OCI-LY3 (cell line): ENCODE data around the gene GJD2.

Source experiments
- H2AFZ ChIP-seq: fragments of 200-600, 300-600 bp; shearing (Covaris generic); 2 replicates; pipeline ENCODE4 v1.6.0; 2014; ENCODE audit warnings: antibody characterized with exemption, low read depth, low read length
- H3K27ac ChIP-seq: fragments of 200-600, 300-600 bp; sonication (generic); 2 replicates; pipeline ENCODE4 v1.5.1; 2014; ENCODE audit warnings: mild to moderate bottlenecking, low read length, moderate library complexity, mixed read lengths
- H3K27me3 ChIP-seq: fragments of 200-600, 300-600 bp; sonication (generic); 2 replicates; pipeline ENCODE4 v1.6.1; 2014; ENCODE audit warnings: low read depth, low read length, mixed read lengths
- H3K36me3 ChIP-seq: fragments of 200-600, 300-600 bp; sonication (generic); replicated peaks from 2 replicates; pipeline ENCODE3; 2014; ENCODE audit warnings: low read depth, low read length, mixed read lengths
- H3K4me1 ChIP-seq: fragments of 300-600, 200-600 bp; sonication (generic); 2 replicates; pipeline ENCODE4 v1.6.1; 2014; ENCODE audit warnings: low read length, mixed read lengths
- H3K4me2 ChIP-seq: fragments of 200-600, 300-600 bp; sonication (generic); 2 replicates; pipeline ENCODE4 v1.6.1; 2014; ENCODE audit warnings: low read length, mixed read lengths
- H3K4me3 ChIP-seq: fragments of 300-600, 200-600 bp; sonication (generic); 2 replicates; pipeline ENCODE4 v1.5.1; 2014; ENCODE audit warnings: antibody characterized with exemption, mild to moderate bottlenecking, low read length, moderate library complexity
- H3K79me2 ChIP-seq: fragments of 300-600, 200-600 bp; shearing (Covaris generic); 2 replicates; pipeline ENCODE4 v1.6.1; 2014; ENCODE audit warnings: mild to moderate bottlenecking, low read length, mixed read lengths
- H3K9ac ChIP-seq: fragments of 300-600, 200-600 bp; shearing (Covaris generic); 2 replicates; pipeline ENCODE4 v1.6.0; 2014; ENCODE audit warnings: mild to moderate bottlenecking, low read length, moderate library complexity
- H3K9me3 ChIP-seq: fragments of 200-600, 300-600 bp; shearing (Covaris generic); 2 replicates; pipeline ENCODE4 v1.6.1; 2014; ENCODE audit warnings: low read length, mixed read lengths; ENCODE audit not compliant: insufficient read depth
- H4K20me1 ChIP-seq: fragments of 200-600, 300-600 bp; sonication (generic); 2 replicates; pipeline ENCODE4 v1.6.1; 2016; ENCODE audit warnings: low read length, mixed read lengths; ENCODE audit not compliant: insufficient read depth
- EZH2phosphoT487 ChIP-seq: fragments of 200-600 bp; shearing (Covaris generic); IDR thresholded peaks from 2 replicates; pipeline ENCODE4 v1.6.1; 2018; ENCODE audit warnings: antibody characterized with exemption, mixed run types, low read depth
- TF ChIP-seq, protein P1 (sequence below): fragments of 200-600, 300-600 bp; sonication (generic); IDR thresholded peaks from 2 replicates; pipeline ENCODE4 v1.5.1; 2014; ENCODE audit warnings: antibody characterized with exemption, low read length, low read depth

Gene GJD2

DNA sequence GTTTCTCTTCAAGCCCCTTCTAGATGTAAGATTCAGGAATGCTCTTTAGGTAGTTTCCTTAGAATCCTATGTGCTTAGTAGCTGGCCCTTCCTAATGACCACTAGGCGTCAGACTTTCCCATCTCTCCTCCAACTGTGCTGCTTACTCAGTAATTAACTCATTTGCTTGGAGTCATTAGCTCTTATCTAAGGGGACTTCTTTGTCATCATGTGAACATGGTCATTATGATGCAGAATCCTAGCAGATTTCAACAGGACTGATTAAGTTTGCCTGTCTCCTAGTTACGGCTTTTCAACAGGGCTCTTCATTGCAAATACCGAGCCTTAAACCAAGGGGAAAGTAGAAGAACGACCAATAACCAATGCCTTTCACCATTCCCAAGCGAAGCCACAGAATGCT lies 46.4 kb downstream of the GJD2 start:
- TF ChIP-seq, protein P1, sequence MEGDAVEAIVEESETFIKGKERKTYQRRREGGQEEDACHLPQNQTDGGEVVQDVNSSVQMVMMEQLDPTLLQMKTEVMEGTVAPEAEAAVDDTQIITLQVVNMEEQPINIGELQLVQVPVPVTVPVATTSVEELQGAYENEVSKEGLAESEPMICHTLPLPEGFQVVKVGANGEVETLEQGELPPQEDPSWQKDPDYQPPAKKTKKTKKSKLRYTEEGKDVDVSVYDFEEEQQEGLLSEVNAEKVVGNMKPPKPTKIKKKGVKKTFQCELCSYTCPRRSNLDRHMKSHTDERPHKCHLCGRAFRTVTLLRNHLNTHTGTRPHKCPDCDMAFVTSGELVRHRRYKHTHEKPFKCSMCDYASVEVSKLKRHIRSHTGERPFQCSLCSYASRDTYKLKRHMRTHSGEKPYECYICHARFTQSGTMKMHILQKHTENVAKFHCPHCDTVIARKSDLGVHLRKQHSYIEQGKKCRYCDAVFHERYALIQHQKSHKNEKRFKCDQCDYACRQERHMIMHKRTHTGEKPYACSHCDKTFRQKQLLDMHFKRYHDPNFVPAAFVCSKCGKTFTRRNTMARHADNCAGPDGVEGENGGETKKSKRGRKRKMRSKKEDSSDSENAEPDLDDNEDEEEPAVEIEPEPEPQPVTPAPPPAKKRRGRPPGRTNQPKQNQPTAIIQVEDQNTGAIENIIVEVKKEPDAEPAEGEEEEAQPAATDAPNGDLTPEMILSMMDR: peak; percentile 73
- no peak for TF ChIP-seq EZH2phosphoT487
- H3K36me3 ChIP-seq: no peaks in the 10 kb centered on the region
- no peaks in the 10 kb centered on the region for H4K20me1 ChIP-seq
- H3K9me3 ChIP-seq: no peaks in the 10 kb centered on the region
- no peaks in the 10 kb centered on the region for H3K4me1 ChIP-seq
- H3K4me3 ChIP-seq: no peak overlapping the region
- no peak overlapping the region for H3K9ac ChIP-seq
- no peak overlapping the region for H3K4me2 ChIP-seq
- H3K27me3 ChIP-seq: peaks cover 39% of the 10 kb centered on the region
- H2AFZ ChIP-seq: no peak overlapping the region
- no peak overlapping the region for H3K27ac ChIP-seq
- no peaks in the 10 kb centered on the region for H3K79me2 ChIP-seq

DNA sequence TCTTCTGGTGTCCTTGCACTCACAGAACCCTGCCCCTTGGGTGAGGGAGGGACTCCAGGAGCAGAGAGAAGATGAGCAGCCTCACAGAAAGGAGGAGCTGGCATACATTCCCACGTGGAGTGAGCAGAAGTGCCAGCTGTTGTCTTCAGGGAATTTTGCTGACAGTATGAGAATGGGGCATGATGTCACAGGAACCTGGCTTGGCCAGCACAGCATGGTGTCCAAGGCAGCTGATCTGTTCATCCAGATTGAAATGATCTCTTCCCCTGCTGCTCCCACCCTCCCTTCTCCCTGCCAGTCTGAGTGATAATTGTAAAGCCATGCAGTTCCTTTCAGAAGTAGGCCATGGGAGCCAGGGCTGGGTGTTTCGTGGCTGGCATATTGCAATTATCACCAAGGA lies 53.3 kb downstream of the GJD2 start:
- H3K4me3 ChIP-seq: no peak overlapping the region
- H3K27me3 ChIP-seq: peaks cover 29% of the 10 kb centered on the region; the same call in 1 of the 2 replicates
- no peaks in the 10 kb centered on the region for H3K36me3 ChIP-seq
- H2AFZ ChIP-seq: no peak overlapping the region
- no peak overlapping the region for H3K9ac ChIP-seq
- no peak overlapping the region for H3K4me2 ChIP-seq
- no peak overlapping the region for H3K27ac ChIP-seq
- H3K79me2 ChIP-seq: no peaks in the 10 kb centered on the region
- H3K4me1 ChIP-seq: no peaks in the 10 kb centered on the region
- H4K20me1 ChIP-seq: no peaks in the 10 kb centered on the region
- TF ChIP-seq, protein P1: no peak
- TF ChIP-seq EZH2phosphoT487: no peak
- no peaks in the 10 kb centered on the region for H3K9me3 ChIP-seq
